ENCODE results near the gene PIK3CD. TPM values are rescaled to one million over a fixed set of nuclear protein-coding genes. Genes with fewer than 3 reads are reported as not detected.

Gene PIK3CD
- total RNA-seq, 4 donors from 2014 or later, result 16.5 to 23.0 (median 18.2) TPM

GRCh38 chr1:9726406-9726805, 74.9 kb downstream of the PIK3CD start:
- DNase-seq (ENCODE audit: low spot score) (no peak), ATAC-seq (ENCODE audit: low FRiP score) (no peak)
- TF ChIP-seq, protein P1, sequence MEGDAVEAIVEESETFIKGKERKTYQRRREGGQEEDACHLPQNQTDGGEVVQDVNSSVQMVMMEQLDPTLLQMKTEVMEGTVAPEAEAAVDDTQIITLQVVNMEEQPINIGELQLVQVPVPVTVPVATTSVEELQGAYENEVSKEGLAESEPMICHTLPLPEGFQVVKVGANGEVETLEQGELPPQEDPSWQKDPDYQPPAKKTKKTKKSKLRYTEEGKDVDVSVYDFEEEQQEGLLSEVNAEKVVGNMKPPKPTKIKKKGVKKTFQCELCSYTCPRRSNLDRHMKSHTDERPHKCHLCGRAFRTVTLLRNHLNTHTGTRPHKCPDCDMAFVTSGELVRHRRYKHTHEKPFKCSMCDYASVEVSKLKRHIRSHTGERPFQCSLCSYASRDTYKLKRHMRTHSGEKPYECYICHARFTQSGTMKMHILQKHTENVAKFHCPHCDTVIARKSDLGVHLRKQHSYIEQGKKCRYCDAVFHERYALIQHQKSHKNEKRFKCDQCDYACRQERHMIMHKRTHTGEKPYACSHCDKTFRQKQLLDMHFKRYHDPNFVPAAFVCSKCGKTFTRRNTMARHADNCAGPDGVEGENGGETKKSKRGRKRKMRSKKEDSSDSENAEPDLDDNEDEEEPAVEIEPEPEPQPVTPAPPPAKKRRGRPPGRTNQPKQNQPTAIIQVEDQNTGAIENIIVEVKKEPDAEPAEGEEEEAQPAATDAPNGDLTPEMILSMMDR (IDR thresholded peaks at IDR 0.05), result no peak

DNA sequence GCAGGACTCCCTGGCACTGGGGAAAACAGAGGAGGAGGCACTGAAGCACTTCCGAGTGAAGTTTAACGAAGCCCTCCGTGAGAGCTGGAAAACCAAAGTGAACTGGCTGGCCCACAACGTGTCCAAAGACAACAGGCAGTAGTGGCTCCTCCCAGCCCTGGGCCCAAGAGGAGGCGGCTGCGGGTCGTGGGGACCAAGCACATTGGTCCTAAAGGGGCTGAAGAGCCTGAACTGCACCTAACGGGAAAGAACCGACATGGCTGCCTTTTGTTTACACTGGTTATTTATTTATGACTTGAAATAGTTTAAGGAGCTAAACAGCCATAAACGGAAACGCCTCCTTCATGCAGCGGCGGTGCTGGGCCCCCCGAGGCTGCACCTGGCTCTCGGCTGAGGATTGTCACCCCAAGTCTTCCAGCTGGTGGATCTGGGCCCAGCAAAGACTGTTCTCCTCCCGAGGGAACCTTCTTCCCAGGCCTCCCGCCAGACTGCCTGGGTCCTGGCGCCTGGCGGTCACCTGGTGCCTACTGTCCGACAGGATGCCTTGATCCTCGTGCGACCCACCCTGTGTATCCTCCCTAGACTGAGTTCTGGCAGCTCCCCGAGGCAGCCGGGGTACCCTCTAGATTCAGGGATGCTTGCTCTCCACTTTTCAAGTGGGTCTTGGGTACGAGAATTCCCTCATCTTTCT, 75.5 kb downstream of the PIK3CD start:
- TF ChIP-seq, protein P1 (IDR thresholded peaks at IDR 0.05), result no peak
- ATAC-seq (ENCODE audit: low FRiP score) (no peak), DNase-seq (ENCODE audit: low spot score) (no peak)

DNA sequence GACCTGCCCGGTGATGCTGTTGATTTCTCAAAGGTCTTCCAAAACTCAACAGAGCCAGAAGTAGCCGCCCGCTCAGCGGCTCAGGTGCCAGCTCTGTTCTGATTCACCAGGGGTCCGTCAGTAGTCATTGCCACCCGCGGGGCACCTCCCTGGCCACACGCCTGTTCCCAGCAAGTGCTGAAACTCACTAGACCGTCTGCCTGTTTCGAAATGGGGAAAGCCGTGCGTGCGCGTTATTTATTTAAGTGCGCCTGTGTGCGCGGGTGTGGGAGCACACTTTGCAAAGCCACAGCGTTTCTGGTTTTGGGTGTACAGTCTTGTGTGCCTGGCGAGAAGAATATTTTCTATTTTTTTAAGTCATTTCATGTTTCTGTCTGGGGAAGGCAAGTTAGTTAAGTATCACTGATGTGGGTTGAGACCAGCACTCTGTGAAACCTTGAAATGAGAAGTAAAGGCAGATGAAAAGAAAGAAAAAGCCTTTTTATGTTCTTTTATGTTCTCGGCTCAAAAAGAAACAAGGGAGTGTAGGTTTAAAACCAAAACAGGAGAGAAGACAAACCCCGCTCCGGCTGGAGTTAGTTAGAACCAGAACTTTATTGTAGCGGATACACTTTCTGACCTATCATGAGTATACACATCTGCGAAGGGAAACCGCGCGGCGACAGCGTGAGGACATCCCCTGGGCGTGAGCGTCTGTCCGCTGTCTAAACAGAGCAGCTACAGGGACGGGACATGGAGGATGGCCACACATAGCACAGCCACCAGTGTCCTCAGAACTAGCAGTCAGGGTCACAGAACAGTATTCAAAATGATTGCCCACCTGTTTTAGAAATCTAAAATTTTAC, 77.1 kb downstream of the PIK3CD start:
- TF ChIP-seq, protein P1 (IDR thresholded peaks at IDR 0.05), result no peak
- no peak for ATAC-seq (ENCODE audit: low FRiP score)
- DNase-seq (ENCODE audit: low spot score), result no peak

DNA sequence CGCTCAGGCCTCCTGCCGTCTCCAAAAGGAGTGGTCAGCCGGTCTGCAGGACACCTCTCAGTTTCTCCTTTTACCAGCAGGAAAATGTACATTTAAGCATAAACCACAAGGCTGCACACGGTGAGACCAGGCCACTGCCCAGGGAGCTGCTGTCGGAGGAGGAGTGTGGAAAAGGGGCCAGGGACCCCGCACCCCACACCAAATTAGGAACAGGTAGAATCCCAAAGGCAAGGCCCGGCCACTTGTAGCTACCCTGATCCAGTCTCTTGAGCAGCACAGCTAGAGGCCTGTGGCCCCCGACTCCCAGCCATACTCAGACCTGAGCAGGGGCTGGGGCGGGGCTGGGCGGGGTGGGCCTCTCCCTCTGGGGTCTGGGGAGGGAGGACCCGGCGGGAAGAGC, 78.0 kb downstream of the PIK3CD start:
- TF ChIP-seq, protein P1 (IDR thresholded peaks at IDR 0.05), result no peak
- no peak for ATAC-seq (ENCODE audit: low FRiP score)
- DNase-seq (ENCODE audit: low spot score), result no peak

DNA sequence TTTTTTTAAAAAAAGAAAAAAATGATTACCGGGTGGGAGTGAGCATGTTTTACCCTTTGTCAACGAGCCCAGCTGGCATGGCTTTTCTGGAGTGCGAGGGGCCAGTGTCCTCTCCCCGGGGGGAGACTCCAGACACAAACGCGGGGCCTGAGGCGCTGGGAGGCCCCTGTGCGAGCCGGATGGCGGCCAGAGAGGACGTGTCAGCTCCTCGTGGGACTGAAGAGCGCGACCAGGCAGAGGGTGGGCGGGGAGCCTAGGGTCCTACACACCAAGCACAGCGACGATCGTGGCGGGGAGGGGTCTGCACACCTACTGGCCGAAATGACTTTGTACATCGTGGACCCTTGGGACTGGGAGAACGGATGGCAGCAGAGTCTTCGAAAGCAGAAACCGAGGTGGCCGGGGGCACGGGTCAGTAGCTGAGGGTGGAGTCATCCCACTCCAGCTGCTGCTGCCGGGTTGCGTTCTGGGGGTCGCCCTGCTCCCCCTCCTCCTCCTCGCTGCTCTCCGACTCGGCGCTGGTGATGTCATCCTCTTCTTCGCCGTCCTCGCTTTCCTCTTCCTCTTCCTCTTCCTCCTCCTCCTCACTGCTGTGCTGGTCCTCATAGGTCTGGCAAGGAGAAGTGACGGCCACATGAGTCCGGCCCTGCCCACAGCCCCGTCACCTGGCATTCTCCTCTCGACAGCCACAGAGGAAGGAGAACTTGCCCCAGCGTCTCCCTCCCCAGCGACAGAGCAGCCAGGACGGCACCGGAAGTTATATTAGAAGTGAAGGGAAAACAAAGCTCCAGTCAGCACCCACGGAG, 78.8 kb downstream of the PIK3CD start:
- TF ChIP-seq, protein P1 (IDR thresholded peaks at IDR 0.05), result no peak
- ATAC-seq (ENCODE audit: low FRiP score), result no peak
- DNase-seq (ENCODE audit: low spot score), result no peak

GRCh38 chr1:9731051-9731537, 79.6 kb downstream of the PIK3CD start:
- ATAC-seq (ENCODE audit: low FRiP score) (no peak), DNase-seq (ENCODE audit: low spot score) (no peak)
- TF ChIP-seq, protein P1 (IDR thresholded peaks at IDR 0.05), result no peak
